Fibroblast of pulmonary artery (primary cell): ENCODE data around the gene SPIRE1.

Experiments
- DNase-seq: peaks from one replicate; pipeline ENCODE4 v3.0.0-alpha.2; 2010; ENCODE audit warnings: low read depth
- H3K4me3 ChIP-seq: replicated peaks from 2 replicates; pipeline ENCODE4 v1.5.1; 2011; ENCODE audit warnings: low read depth, mild to moderate bottlenecking, control low read depth, low read length, moderate library complexity
- CTCF ChIP-seq: IDR thresholded peaks from 2 replicates; pipeline ENCODE4 v1.5.1; 2011; ENCODE audit warnings: mild to moderate bottlenecking, control low read depth, low read length, inconsistent platforms; ENCODE audit errors: missing control alignments

SPIRE1 gene

GRCh38 chr18:12477606-12478005, 180.3 kb downstream of the SPIRE1 start:
- no peak overlapping the region for H3K4me3 ChIP-seq
- no peak for DNase-seq
- no peak for TF ChIP-seq CTCF

- no peak overlapping the region for H3K4me3 ChIP-seq
- TF ChIP-seq CTCF = no peak
- DNase-seq = no peak
Observed at GRCh38 chr18:12476955-12477354, 181.0 kb downstream of the SPIRE1 start.

GRCh38 chr18:12474876-12475275, 183.0 kb downstream of the SPIRE1 start:
- DNase-seq = no peak
- TF ChIP-seq CTCF = no peak
- H3K4me3 ChIP-seq = no peak overlapping the region

GRCh38 chr18:12474146-12474545, 183.8 kb downstream of the SPIRE1 start:
- no peak for DNase-seq
- TF ChIP-seq CTCF = no peak
- H3K4me3 ChIP-seq = no peak overlapping the region

GRCh38 chr18:12470382-12471075, 187.4 kb downstream of the SPIRE1 start:
- TF ChIP-seq CTCF = no peak

GRCh38 chr18:12468445-12468844, 189.5 kb downstream of the SPIRE1 start:
- no peak for TF ChIP-seq CTCF
- DNase-seq = no peak
- no peak overlapping the region for H3K4me3 ChIP-seq

More at GRCh38 chr18:12470382-12471075, 187.4 kb downstream of the SPIRE1 start:
- no peak for DNase-seq
- no peak overlapping the region for H3K4me3 ChIP-seq

GRCh38 chr18:12464731-12465130, 193.2 kb downstream of the SPIRE1 start:
- no peak for TF ChIP-seq CTCF
- H3K4me3 ChIP-seq = no peak overlapping the region
- no peak for DNase-seq
